Endothelial cell of umbilical vein (primary cell): ENCODE results near the gene COX4I1. TPM values are rescaled to one million over a fixed set of nuclear protein-coding genes. Genes with fewer than 3 reads are reported as not detected.

Source experiments
- BruUV-seq: library from RNA; stranded (reverse); fragments of 400-500 nt; replicated peaks from 2 replicates; lab custom pipeline; 2021; lab: Mats Ljungman, UMichigan
- CTCF ChIA-PET: fragments of 300-600, 350-600 bp; sonication (Branson Sonifier 250); formaldehyde crosslinking; loops from one replicate; lab custom pipeline; 2021; ENCODE audit warnings: antibody characterized with exemption, inconsistent platforms; lab: Charles Lee
- POLR2A ChIA-PET: fragments of 300-600, 350-600 bp; sonication (Branson Sonifier 250); formaldehyde crosslinking; loops from one replicate; lab custom pipeline; 2021; ENCODE audit warnings: antibody characterized with exemption, inconsistent platforms; lab: Charles Lee
- DNase-seq: peaks from one replicate; pipeline ENCODE4 v3.0.0-alpha.2; 2011; ENCODE audit warnings: low read depth, low spot score
- FAIRE-seq: peaks from 2 replicates; lab custom pipeline; 2011; peaks lifted over from hg19 to GRCh38; lab: Jason Lieb, UNC
- H2AFZ ChIP-seq: 2 replicates; pipeline ENCODE4 v1.6.0; 2012; ENCODE audit warnings: low read depth, low read length, control low read depth, inconsistent platforms
- H3K27ac ChIP-seq: 2 replicates; pipeline ENCODE4 v1.5.1; 2011; ENCODE audit warnings: low read depth, mild to moderate bottlenecking, control low read depth, low read length, moderate library complexity; ENCODE audit not compliant: insufficient read depth
- H3K27me3 ChIP-seq, 2 experiments: 2 replicates each; pipeline versions ENCODE4 v1.6.0 to v1.6.1; 2011; ENCODE audit warnings: low read length in 2 of 2, mixed read lengths in 1 of 2; ENCODE audit not compliant: control insufficient read depth in 2 of 2, insufficient read depth in 2 of 2
- H3K36me3 ChIP-seq, 2 experiments: 2 replicates in 1 of 2; 3 replicates in 1 of 2; pipeline ENCODE4 v1.5.1; 2011; ENCODE audit warnings: low read length in 2 of 2, mild to moderate bottlenecking in 1 of 2, moderate library complexity in 1 of 2; ENCODE audit not compliant: control insufficient read depth in 2 of 2, insufficient read depth in 2 of 2; ENCODE audit errors: extremely low read depth in 1 of 2
- H3K4me1 ChIP-seq: 3 replicates; pipeline ENCODE4 v1.5.1; 2011; ENCODE audit warnings: mild to moderate bottlenecking, low read length; ENCODE audit not compliant: control insufficient read depth, insufficient read depth; ENCODE audit errors: extremely low read depth
- H3K4me2 ChIP-seq: 2 replicates; pipeline ENCODE4 v1.6.1; 2011; ENCODE audit warnings: low read length, control low read depth, mixed read lengths; ENCODE audit not compliant: insufficient read depth
- H3K4me3 ChIP-seq, 3 experiments: fragments of 200-600 bp in 1 of 3; sonication (generic), shearing (Covaris generic) in 1 of 3; replicated peaks in 1 of 3; 2 replicates each; pipeline ENCODE4 v1.5.1; 2011 to 2016; ENCODE audit warnings: control low read depth in 3 of 3, low read length in 3 of 3, mild to moderate bottlenecking in 2 of 3, inconsistent platforms in 1 of 3, low read depth in 1 of 3, moderate library complexity in 1 of 3; ENCODE audit not compliant: insufficient read depth in 1 of 3
- H3K79me2 ChIP-seq: 2 replicates; pipeline ENCODE4 v1.6.0; 2012; ENCODE audit warnings: low read length, inconsistent platforms; ENCODE audit not compliant: control insufficient read depth, insufficient read depth
- H3K9ac ChIP-seq: replicated peaks from 2 replicates; pipeline ENCODE3; 2011; ENCODE audit warnings: low read length, control low read depth; ENCODE audit not compliant: insufficient read depth; ENCODE audit errors: extremely low read depth
- H3K9me1 ChIP-seq: replicated peaks from 3 replicates; pipeline ENCODE4 v1.6.0; 2011; ENCODE audit warnings: mild to moderate bottlenecking, low read length; ENCODE audit not compliant: control insufficient read depth, insufficient read depth; ENCODE audit errors: extremely low read depth
- H3K9me3 ChIP-seq: replicated peaks from 2 replicates; pipeline ENCODE4 v1.5.1; 2012; ENCODE audit warnings: low read length, inconsistent platforms; ENCODE audit not compliant: control insufficient read depth, insufficient read depth
- H4K20me1 ChIP-seq: replicated peaks from 2 replicates; pipeline ENCODE3; 2011; ENCODE audit warnings: mild to moderate bottlenecking, low read length; ENCODE audit not compliant: control insufficient read depth, insufficient read depth; ENCODE audit errors: extremely low read depth
- EZH2 ChIP-seq: IDR thresholded peaks from 2 replicates; pipeline ENCODE4 v1.6.1; 2012; ENCODE audit warnings: borderline replicate concordance, low read depth, mild to moderate bottlenecking, moderate library complexity, low read length, inconsistent platforms; ENCODE audit not compliant: severe bottlenecking
- FOS ChIP-seq: IDR thresholded peaks from 2 replicates; pipeline ENCODE4 v1.6.1; 2011; ENCODE audit warnings: mild to moderate bottlenecking, low read length, moderate library complexity, borderline replicate concordance; ENCODE audit not compliant: insufficient read depth
- GATA2 ChIP-seq: IDR thresholded peaks from 2 replicates; pipeline ENCODE4 v1.7.0; 2011; ENCODE audit warnings: low read depth, mild to moderate bottlenecking, moderate library complexity, mixed read lengths, low read length; ENCODE audit not compliant: insufficient read length, insufficient read depth
- JUN ChIP-seq: IDR thresholded peaks from 2 replicates; pipeline ENCODE4 v1.6.1; 2011; ENCODE audit warnings: borderline replicate concordance, low read depth; ENCODE audit not compliant: insufficient read length, insufficient read depth
- POLR2A ChIP-seq: IDR thresholded peaks from 2 replicates; pipeline ENCODE4 v1.6.1; 2012; ENCODE audit warnings: low read depth, mild to moderate bottlenecking, control low read depth, low read length
- POLR2AphosphoS5 ChIP-seq: IDR thresholded peaks from 2 replicates; pipeline ENCODE4 v1.6.1; 2012; ENCODE audit warnings: low read depth, mild to moderate bottlenecking, control low read depth, low read length, moderate library complexity; ENCODE audit not compliant: insufficient read depth
- dilution Hi-C: fragments of 300-500 bp; cut with MboI; formaldehyde crosslinking; loops from one replicate; pipeline ENCODE4 v1.15.0; 2019; ENCODE audit warnings: low sequenced_read_pairs; ENCODE audit not compliant: extremely low pct_ligation_motif_present
- intact Hi-C: fragments of 100-400 bp; cut with micrococcal nuclease; formaldehyde crosslinking; loops from one replicate; pipeline ENCODE4 v1.10.0; 2022
- polyA plus RNA-seq, 4 experiments: library from polyadenylated mRNA; depleted of rRNA in 3 of 4; stranded (reverse) in 3 of 4; unstranded in 1 of 4; fragments of >200 nt; gene quantifications; 2 replicates each; pipeline versions ENCODE4 v1.2.1 to v1.2.3, GENCODE V29; 2011 to 2012; ENCODE audit warnings: missing spikeins in 1 of 4
- total RNA-seq: library from RNA; stranded (reverse); gene quantifications from 2 replicates; pipeline ENCODE4 v1.2.3, GENCODE V29; 2021
- TF ChIP-seq, protein P1 (sequence below), 2 donors: IDR thresholded peaks; 1 replicate in 1 of 2; 2 replicates in 1 of 2; pipeline ENCODE4 v1.5.1; 2011; ENCODE audit warnings: low read length in 2 of 2, mild to moderate bottlenecking in 2 of 2, moderate library complexity in 2 of 2, control low read depth in 1 of 2, inconsistent platforms in 1 of 2, low read depth in 1 of 2; ENCODE audit not compliant: insufficient read depth in 1 of 2; ENCODE audit errors: extremely low read depth in 1 of 2

COX4I1 gene
- total and polyA plus RNA-seq, 2 donors (not counting 3 experiments of a cell fraction or from before 2014, with no cell fraction given): 560 to 953 TPM

DNA sequence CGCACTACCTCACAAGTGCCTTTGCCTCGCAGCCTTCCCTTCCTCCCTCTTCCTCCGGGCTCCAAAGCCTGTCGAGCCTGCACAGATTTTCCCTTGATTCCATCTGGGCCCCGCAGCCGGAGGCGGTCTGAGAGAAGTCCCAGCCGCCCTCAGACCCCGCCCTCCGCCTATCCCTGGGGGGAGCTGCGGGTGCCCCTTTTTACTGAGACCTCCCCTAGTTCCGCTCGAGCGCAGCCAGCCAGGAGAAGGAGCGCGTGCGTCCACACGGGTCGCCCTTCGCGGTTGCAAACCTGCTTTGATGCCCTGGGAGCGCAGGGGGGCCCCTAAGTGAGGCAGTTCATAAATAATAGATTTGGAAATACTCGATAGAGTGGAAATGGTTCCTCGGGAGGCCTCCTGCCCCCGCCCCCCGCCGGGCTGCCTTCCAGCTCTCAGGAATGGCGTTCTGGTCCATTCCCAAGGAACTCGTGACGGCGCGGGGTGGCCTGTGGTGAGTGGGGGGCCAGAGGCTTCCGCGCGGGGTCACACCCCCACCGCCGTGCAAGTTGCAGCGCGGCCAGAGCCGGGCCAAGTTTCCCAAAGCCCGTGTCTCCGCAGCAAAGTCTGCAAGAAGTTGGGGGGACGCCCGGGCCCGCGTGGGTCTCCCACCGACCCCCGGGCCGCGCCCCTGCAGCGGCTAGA, 49.2 kb upstream of the COX4I1 start:
- H3K9ac ChIP-seq: peak overlapping the region; percentile 35
- no peaks in the 10 kb centered on the region for H4K20me1 ChIP-seq
- POLR2A ChIA-PET: no interaction called here
- peak overlapping the region; percentile 14 for H2AFZ ChIP-seq
- TSS peak; percentile 13 for BruUV-seq
- H3K27ac ChIP-seq: no peak overlapping the region
- peaks cover 28% of the 10 kb centered on the region for H3K4me1 ChIP-seq
- no peaks in the 10 kb centered on the region for H3K9me3 ChIP-seq
- H3K79me2 ChIP-seq: peaks cover 44% of the 10 kb centered on the region
- intact Hi-C loops (loop anchor here (1.0 to 2.0 kb wide), 3 partner anchors 19 to 61 kb away; partner anchors contain the start of gene GINS2), dilution Hi-C loops (no loop called here)
- peak overlapping the region; percentile 20 to 49 (median 39) for H3K4me3 ChIP-seq
- H3K36me3 ChIP-seq: no peaks in the 10 kb centered on the region
- H3K4me2 ChIP-seq: peak overlapping the region; percentile 23
- TF ChIP-seq EZH2 (no peak), POLR2AphosphoS5 (no peak), POLR2A (no peak), JUN (no peak), FOS (no peak), GATA2 (no peak)
- TF ChIP-seq, protein P1, sequence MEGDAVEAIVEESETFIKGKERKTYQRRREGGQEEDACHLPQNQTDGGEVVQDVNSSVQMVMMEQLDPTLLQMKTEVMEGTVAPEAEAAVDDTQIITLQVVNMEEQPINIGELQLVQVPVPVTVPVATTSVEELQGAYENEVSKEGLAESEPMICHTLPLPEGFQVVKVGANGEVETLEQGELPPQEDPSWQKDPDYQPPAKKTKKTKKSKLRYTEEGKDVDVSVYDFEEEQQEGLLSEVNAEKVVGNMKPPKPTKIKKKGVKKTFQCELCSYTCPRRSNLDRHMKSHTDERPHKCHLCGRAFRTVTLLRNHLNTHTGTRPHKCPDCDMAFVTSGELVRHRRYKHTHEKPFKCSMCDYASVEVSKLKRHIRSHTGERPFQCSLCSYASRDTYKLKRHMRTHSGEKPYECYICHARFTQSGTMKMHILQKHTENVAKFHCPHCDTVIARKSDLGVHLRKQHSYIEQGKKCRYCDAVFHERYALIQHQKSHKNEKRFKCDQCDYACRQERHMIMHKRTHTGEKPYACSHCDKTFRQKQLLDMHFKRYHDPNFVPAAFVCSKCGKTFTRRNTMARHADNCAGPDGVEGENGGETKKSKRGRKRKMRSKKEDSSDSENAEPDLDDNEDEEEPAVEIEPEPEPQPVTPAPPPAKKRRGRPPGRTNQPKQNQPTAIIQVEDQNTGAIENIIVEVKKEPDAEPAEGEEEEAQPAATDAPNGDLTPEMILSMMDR (IDR thresholded peaks at IDR 0.05; ENCODE audit: extremely low read depth in 1 of 2, insufficient read depth in 1 of 2, low read depth in 1 of 2, low read length in 2 of 2): no peak
- no peaks in the 10 kb centered on the region for H3K9me1 ChIP-seq
- DNase-seq (peak; percentile 33), FAIRE-seq (peak; percentile 75)
- H3K27me3 ChIP-seq: no peaks in the 10 kb centered on the region
- CTCF ChIA-PET: interaction anchor here (1.0 kb wide), 1 partner anchor 28 kb away, joined by 3 read pairs; no protein-coding TSS in a partner anchor
